ENCODE results near the gene NUDT1.
A peak's percentile ranks its signal among the peaks of the same experiment; 100 is the strongest.

Gene NUDT1

GRCh38 chr7:2251381-2251780, 9.4 kb downstream of the NUDT1 start:
- no peak for DNase-seq

- DNase-seq: no peak
Observed at GRCh38 chr7:2251841-2252771, 10.1 kb downstream of the NUDT1 start.

- no peak for DNase-seq
Observed at GRCh38 chr7:2253021-2253420, 11.0 kb downstream of the NUDT1 start.

- no peak for DNase-seq
Observed at GRCh38 chr7:2253525-2254244, 11.7 kb downstream of the NUDT1 start.

- no peak for DNase-seq
Observed at GRCh38 chr7:2254429-2255144, 12.6 kb downstream of the NUDT1 start.

GRCh38 chr7:2255145-2256139, 13.4 kb downstream of the NUDT1 start:
- no peak for DNase-seq

- peak in 1 of 2 experiments; percentile 15 for DNase-seq
Observed at GRCh38 chr7:2256306-2257045, 14.4 kb downstream of the NUDT1 start.

GRCh38 chr7:2257046-2257551, 15.1 kb downstream of the NUDT1 start:
- DNase-seq: no peak

- no peak for DNase-seq
Observed at GRCh38 chr7:2257651-2258050, 15.6 kb downstream of the NUDT1 start.

GRCh38 chr7:2258661-2259365, 16.8 kb downstream of the NUDT1 start:
- DNase-seq: no peak

GRCh38 chr7:2259480-2259879, 17.5 kb downstream of the NUDT1 start:
- no peak for DNase-seq

- no peak for DNase-seq
Observed at GRCh38 chr7:2260820-2261219, 18.8 kb downstream of the NUDT1 start.

GRCh38 chr7:2261611-2262010, 19.6 kb downstream of the NUDT1 start:
- no peak for DNase-seq

- no peak for DNase-seq
Observed at GRCh38 chr7:2263176-2263575, 21.1 kb downstream of the NUDT1 start.

- no peak for DNase-seq
Observed at GRCh38 chr7:2264158-2264557, 22.1 kb downstream of the NUDT1 start.

- DNase-seq: no peak
Observed at GRCh38 chr7:2266911-2267310, 24.9 kb downstream of the NUDT1 start.

- peak in 1 of 2 experiments; percentile 13 for DNase-seq
Observed at GRCh38 chr7:2269089-2269990, 27.3 kb downstream of the NUDT1 start.

- no peak for DNase-seq
Observed at GRCh38 chr7:2269991-2270460, 28.0 kb downstream of the NUDT1 start.

GRCh38 chr7:2270495-2270894, 28.5 kb downstream of the NUDT1 start:
- DNase-seq: no peak

Data from cerebellar nuclear complex (tissue), 1 donor.